ENCODE data around the gene SLC38A11.
"Not testable (repeated sequence)": the region's sequence is repeated elsewhere in the genome, so short reads cannot be mapped to it uniquely, and the experiment has no call there.

- not testable (repeated sequence) for TF ChIP-seq POLR2A (IDR thresholded peaks at IDR 0.05)
- TF ChIP-seq, protein P1, sequence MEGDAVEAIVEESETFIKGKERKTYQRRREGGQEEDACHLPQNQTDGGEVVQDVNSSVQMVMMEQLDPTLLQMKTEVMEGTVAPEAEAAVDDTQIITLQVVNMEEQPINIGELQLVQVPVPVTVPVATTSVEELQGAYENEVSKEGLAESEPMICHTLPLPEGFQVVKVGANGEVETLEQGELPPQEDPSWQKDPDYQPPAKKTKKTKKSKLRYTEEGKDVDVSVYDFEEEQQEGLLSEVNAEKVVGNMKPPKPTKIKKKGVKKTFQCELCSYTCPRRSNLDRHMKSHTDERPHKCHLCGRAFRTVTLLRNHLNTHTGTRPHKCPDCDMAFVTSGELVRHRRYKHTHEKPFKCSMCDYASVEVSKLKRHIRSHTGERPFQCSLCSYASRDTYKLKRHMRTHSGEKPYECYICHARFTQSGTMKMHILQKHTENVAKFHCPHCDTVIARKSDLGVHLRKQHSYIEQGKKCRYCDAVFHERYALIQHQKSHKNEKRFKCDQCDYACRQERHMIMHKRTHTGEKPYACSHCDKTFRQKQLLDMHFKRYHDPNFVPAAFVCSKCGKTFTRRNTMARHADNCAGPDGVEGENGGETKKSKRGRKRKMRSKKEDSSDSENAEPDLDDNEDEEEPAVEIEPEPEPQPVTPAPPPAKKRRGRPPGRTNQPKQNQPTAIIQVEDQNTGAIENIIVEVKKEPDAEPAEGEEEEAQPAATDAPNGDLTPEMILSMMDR (IDR thresholded peaks at IDR 0.05), result not testable (repeated sequence)
These were observed 21.6 kb upstream of the SLC38A11 start for GRCh38 chr2:164976875-164977470.
